Measurements from ENCODE around the gene TMEM259.
A peak's percentile ranks its signal among the peaks of the same experiment; 100 is the strongest.

The TMEM259 gene

GRCh38 chr19:990119-990571, 30.8 kb downstream of the TMEM259 start:
- no peak overlapping the region for H3K27ac ChIP-seq (ENCODE audit: low read length)
- peaks cover 2 to 3% of the 10 kb centered on the region in 2 donors for H3K27me3 ChIP-seq (ENCODE audit: control insufficient read depth in 1 of 2, insufficient read depth in 2 of 2, low read length in 2 of 2)
- H3K9me3 ChIP-seq (ENCODE audit: control insufficient read depth in 2 of 2, low read length in 2 of 2): no peaks in the 10 kb centered on the region
- peaks cover 3% of the 10 kb centered on the region for H3K4me1 ChIP-seq (ENCODE audit: control insufficient read depth, insufficient read depth, low read length)
- no peak overlapping the region for H3K9ac ChIP-seq (ENCODE audit: low read length in 2 of 2)
- H3K4me3 ChIP-seq (ENCODE audit: low read length in 2 of 2): no peak overlapping the region
- peaks cover 7 to 17% of the 10 kb centered on the region in 2 donors for H3K36me3 ChIP-seq (ENCODE audit: control insufficient read depth in 2 of 2, insufficient read depth in 2 of 2, low read length in 2 of 2)

- no peak overlapping the region for H3K27ac ChIP-seq (ENCODE audit: low read length)
- no peak overlapping the region for H3K9ac ChIP-seq (ENCODE audit: low read length in 2 of 2)
- H3K27me3 ChIP-seq (ENCODE audit: control insufficient read depth in 1 of 2, insufficient read depth in 2 of 2, low read length in 2 of 2): no peaks in the 10 kb centered on the region
- no peak overlapping the region for H3K4me3 ChIP-seq (ENCODE audit: low read length in 2 of 2)
- H3K36me3 ChIP-seq (ENCODE audit: control insufficient read depth in 2 of 2, insufficient read depth in 2 of 2, low read length in 2 of 2): peaks cover 7 to 17% of the 10 kb centered on the region in 2 donors
- peaks cover 9% of the 10 kb centered on the region for H3K4me1 ChIP-seq (ENCODE audit: control insufficient read depth, insufficient read depth, low read length)
- H3K9me3 ChIP-seq (ENCODE audit: control insufficient read depth in 2 of 2, low read length in 2 of 2): no peaks in the 10 kb centered on the region
Observed at GRCh38 chr19:989381-990081, 31.4 kb downstream of the TMEM259 start.

- Histone ChIP-seq H3K27ac (ENCODE audit: low read length) (no peak overlapping the region), H3K36me3 (ENCODE audit: control insufficient read depth in 2 of 2, insufficient read depth in 2 of 2, low read length in 2 of 2) (peaks cover 7 to 17% of the 10 kb centered on the region in 2 donors), H3K27me3 (ENCODE audit: control insufficient read depth in 1 of 2, insufficient read depth in 2 of 2, low read length in 2 of 2) (no peaks in the 10 kb centered on the region), H3K4me1 (ENCODE audit: control insufficient read depth, insufficient read depth, low read length) (peaks cover 15% of the 10 kb centered on the region), H3K4me3 (ENCODE audit: low read length in 2 of 2) (no peak overlapping the region), H3K9me3 (ENCODE audit: control insufficient read depth in 2 of 2, low read length in 2 of 2) (no peaks in the 10 kb centered on the region), H3K9ac (ENCODE audit: low read length in 2 of 2) (no peak overlapping the region)
Observed at GRCh38 chr19:988510-988909, 32.4 kb downstream of the TMEM259 start.

GRCh38 chr19:988081-988480, 32.8 kb downstream of the TMEM259 start:
- Histone ChIP-seq H3K27ac (ENCODE audit: low read length) (no peak overlapping the region), H3K27me3 (ENCODE audit: control insufficient read depth in 1 of 2, insufficient read depth in 2 of 2, low read length in 2 of 2) (no peaks in the 10 kb centered on the region), H3K4me3 (ENCODE audit: low read length in 2 of 2) (no peak overlapping the region), H3K4me1 (ENCODE audit: control insufficient read depth, insufficient read depth, low read length) (peaks cover 17% of the 10 kb centered on the region), H3K9ac (ENCODE audit: low read length in 2 of 2) (no peak overlapping the region), H3K36me3 (ENCODE audit: control insufficient read depth in 2 of 2, insufficient read depth in 2 of 2, low read length in 2 of 2) (peaks cover 7 to 17% of the 10 kb centered on the region in 2 donors), H3K9me3 (ENCODE audit: control insufficient read depth in 2 of 2, low read length in 2 of 2) (no peaks in the 10 kb centered on the region)

GRCh38 chr19:986083-986482, 34.8 kb downstream of the TMEM259 start:
- H3K4me3 ChIP-seq (ENCODE audit: low read length in 2 of 2): no peak overlapping the region
- no peak overlapping the region for H3K27ac ChIP-seq (ENCODE audit: low read length)
- H3K27me3 ChIP-seq (ENCODE audit: control insufficient read depth in 1 of 2, insufficient read depth in 2 of 2, low read length in 2 of 2): no peaks in the 10 kb centered on the region
- H3K9me3 ChIP-seq (ENCODE audit: control insufficient read depth in 2 of 2, low read length in 2 of 2): no peaks in the 10 kb centered on the region
- H3K36me3 ChIP-seq (ENCODE audit: control insufficient read depth in 2 of 2, insufficient read depth in 2 of 2, low read length in 2 of 2): peaks cover 7 to 17% of the 10 kb centered on the region in 2 donors
- H3K9ac ChIP-seq (ENCODE audit: low read length in 2 of 2): no peak overlapping the region
- H3K4me1 ChIP-seq (ENCODE audit: control insufficient read depth, insufficient read depth, low read length): peaks cover 23% of the 10 kb centered on the region

- Histone ChIP-seq H3K27me3 (ENCODE audit: control insufficient read depth in 1 of 2, insufficient read depth in 2 of 2, low read length in 2 of 2) (no peaks in the 10 kb centered on the region), H3K4me1 (ENCODE audit: control insufficient read depth, insufficient read depth, low read length) (peaks cover 23% of the 10 kb centered on the region), H3K4me3 (ENCODE audit: low read length in 2 of 2) (peak within 1 kb of the TSS; percentile 81 to 88), H3K27ac (ENCODE audit: low read length) (peak within 1 kb of the TSS; percentile 85), H3K36me3 (ENCODE audit: control insufficient read depth in 2 of 2, insufficient read depth in 2 of 2, low read length in 2 of 2) (peaks cover 0 to 6% of the 10 kb centered on the region in 2 donors), H3K9ac (ENCODE audit: low read length in 2 of 2) (peak within 1 kb of the TSS; percentile 73 to 87), H3K9me3 (ENCODE audit: control insufficient read depth in 2 of 2, low read length in 2 of 2) (no peaks in the 10 kb centered on the region)
Observed at GRCh38 chr19:984165-984967, 36.6 kb downstream of the TMEM259 start, which contains the start of gene WDR18. WDR18 (plus strand) TSS chr19:984345; CDS start chr19:984354, 9 bp downstream.

- no peak overlapping the region for H3K9ac ChIP-seq (ENCODE audit: low read length in 2 of 2)
- H3K9me3 ChIP-seq (ENCODE audit: control insufficient read depth in 2 of 2, low read length in 2 of 2): no peaks in the 10 kb centered on the region
- H3K4me3 ChIP-seq (ENCODE audit: low read length in 2 of 2): peak overlapping the region in 1 of 2 donors; percentile 66
- no peak overlapping the region for H3K27ac ChIP-seq (ENCODE audit: low read length)
- peaks cover 23% of the 10 kb centered on the region for H3K4me1 ChIP-seq (ENCODE audit: control insufficient read depth, insufficient read depth, low read length)
- peaks cover 0 to 6% of the 10 kb centered on the region in 2 donors for H3K36me3 ChIP-seq (ENCODE audit: control insufficient read depth in 2 of 2, insufficient read depth in 2 of 2, low read length in 2 of 2)
- H3K27me3 ChIP-seq (ENCODE audit: control insufficient read depth in 1 of 2, insufficient read depth in 2 of 2, low read length in 2 of 2): no peaks in the 10 kb centered on the region
Observed at GRCh38 chr19:982567-983170, 38.3 kb downstream of the TMEM259 start.

GRCh38 chr19:980133-980998, 40.6 kb downstream of the TMEM259 start:
- Histone ChIP-seq H3K27ac (ENCODE audit: low read length) (no peak overlapping the region), H3K9me3 (ENCODE audit: control insufficient read depth in 2 of 2, low read length in 2 of 2) (no peaks in the 10 kb centered on the region), H3K4me1 (ENCODE audit: control insufficient read depth, insufficient read depth, low read length) (peaks cover 22% of the 10 kb centered on the region), H3K4me3 (ENCODE audit: low read length in 2 of 2) (no peak overlapping the region), H3K27me3 (ENCODE audit: control insufficient read depth in 1 of 2, insufficient read depth in 2 of 2, low read length in 2 of 2) (no peaks in the 10 kb centered on the region), H3K36me3 (ENCODE audit: control insufficient read depth in 2 of 2, insufficient read depth in 2 of 2, low read length in 2 of 2) (no peaks in the 10 kb centered on the region), H3K9ac (ENCODE audit: low read length in 2 of 2) (no peak overlapping the region)

GRCh38 chr19:979318-979741, 41.6 kb downstream of the TMEM259 start:
- H3K27me3 ChIP-seq (ENCODE audit: control insufficient read depth in 1 of 2, insufficient read depth in 2 of 2, low read length in 2 of 2): no peaks in the 10 kb centered on the region
- no peaks in the 10 kb centered on the region for H3K9me3 ChIP-seq (ENCODE audit: control insufficient read depth in 2 of 2, low read length in 2 of 2)
- H3K9ac ChIP-seq (ENCODE audit: low read length in 2 of 2): no peak overlapping the region
- H3K4me3 ChIP-seq (ENCODE audit: low read length in 2 of 2): no peak overlapping the region
- peaks cover 14% of the 10 kb centered on the region for H3K4me1 ChIP-seq (ENCODE audit: control insufficient read depth, insufficient read depth, low read length)
- H3K27ac ChIP-seq (ENCODE audit: low read length): no peak overlapping the region
- no peaks in the 10 kb centered on the region for H3K36me3 ChIP-seq (ENCODE audit: control insufficient read depth in 2 of 2, insufficient read depth in 2 of 2, low read length in 2 of 2)

- H3K27ac ChIP-seq (ENCODE audit: low read length): no peak overlapping the region
Observed at GRCh38 chr19:977058-977464, 43.9 kb downstream of the TMEM259 start.

More at GRCh38 chr19:977058-977464, 43.9 kb downstream of the TMEM259 start:
- H3K4me1 ChIP-seq (ENCODE audit: control insufficient read depth, insufficient read depth, low read length): no peaks in the 10 kb centered on the region
- H3K9me3 ChIP-seq (ENCODE audit: control insufficient read depth in 2 of 2, low read length in 2 of 2): no peaks in the 10 kb centered on the region
- no peak overlapping the region for H3K9ac ChIP-seq (ENCODE audit: low read length in 2 of 2)
- no peaks in the 10 kb centered on the region for H3K27me3 ChIP-seq (ENCODE audit: control insufficient read depth in 1 of 2, insufficient read depth in 2 of 2, low read length in 2 of 2)
- H3K36me3 ChIP-seq (ENCODE audit: control insufficient read depth in 2 of 2, insufficient read depth in 2 of 2, low read length in 2 of 2): no peaks in the 10 kb centered on the region
- H3K4me3 ChIP-seq (ENCODE audit: low read length in 2 of 2): no peak overlapping the region
